HCT116 (cell line): ENCODE data around the gene PNPLA2.

Source experiments
- EZH2 ChIP-seq: fragments of 200-600 bp; sonication (generic); IDR thresholded peaks from 2 replicates; pipeline ENCODE4 v1.6.1; 2017; ENCODE audit warnings: antibody characterized with exemption, mixed run types
- EZH2phosphoT487 ChIP-seq: fragments of 200-600 bp; IDR thresholded peaks from 2 replicates; pipeline ENCODE4 v1.6.1; 2018; ENCODE audit warnings: antibody characterized with exemption, borderline replicate concordance
- POLR2A ChIP-seq: IDR thresholded peaks from 2 replicates; pipeline ENCODE4 v1.7.0; 2011; ENCODE audit warnings: borderline replicate concordance; ENCODE audit not compliant: insufficient read depth, insufficient read length; ENCODE audit errors: extremely low read depth
- RAD21 ChIP-seq: IDR thresholded peaks from 2 replicates; pipeline ENCODE4 v1.6.1; 2012; ENCODE audit warnings: low read depth, mild to moderate bottlenecking
- TF ChIP-seq, protein P1 (sequence below), 3 experiments: fragments of 200-600 bp in 1 of 3; sonication (generic) in 1 of 3; IDR thresholded peaks in 2 of 3; conservative IDR thresholded peaks in 1 of 3; 2 replicates each; pipeline ENCODE4 v1.5.1; 2012 to 2017; ENCODE audit warnings: low read depth in 2 of 3, low read length in 2 of 3, antibody characterized with exemption in 1 of 3, borderline replicate concordance in 1 of 3, control low read depth in 1 of 3, mild to moderate bottlenecking in 1 of 3, mixed read lengths in 1 of 3, mixed run types in 1 of 3, moderate library complexity in 1 of 3; ENCODE audit not compliant: insufficient read depth in 1 of 3

DNA sequence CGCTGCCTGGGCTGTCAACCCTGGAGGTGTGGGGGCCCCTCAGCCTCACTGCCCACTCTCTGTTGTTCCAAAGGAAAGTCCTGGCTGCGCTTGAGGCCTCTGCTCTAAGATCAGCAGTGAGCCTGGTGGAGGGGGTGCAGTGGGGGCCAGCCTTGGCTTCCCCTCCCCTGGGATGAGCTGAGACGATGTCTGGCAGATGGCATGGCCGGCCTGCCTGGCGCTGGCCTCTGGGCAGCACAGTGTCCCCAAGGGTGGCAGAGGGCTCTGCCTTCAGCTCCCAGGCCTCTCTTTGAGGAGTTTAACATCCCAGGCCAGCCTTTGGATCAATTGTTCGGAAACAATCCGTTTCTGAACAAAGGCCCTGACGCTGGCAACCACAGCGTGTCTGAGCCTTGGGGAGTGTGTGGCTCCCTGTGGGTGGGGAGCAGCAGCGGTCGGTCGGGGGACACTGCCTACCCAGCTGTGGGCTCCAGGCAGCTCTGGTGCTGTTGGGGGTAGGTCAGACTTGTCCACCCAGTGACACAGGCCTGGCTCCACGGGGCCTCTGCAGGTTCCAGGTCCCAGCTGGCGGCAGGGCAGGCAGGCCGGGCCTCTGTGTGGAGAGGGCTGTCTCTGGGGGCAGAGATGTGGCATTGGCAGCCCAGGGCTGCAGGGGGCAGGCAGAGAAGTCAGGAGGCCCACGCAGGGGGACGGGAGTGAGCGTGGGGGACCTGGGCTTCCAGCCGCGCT, 36.1 kb downstream of the PNPLA2 start:
- TF ChIP-seq POLR2A (no peak), RAD21 (no peak), EZH2 (no peak), EZH2phosphoT487 (no peak)
- TF ChIP-seq, protein P1, sequence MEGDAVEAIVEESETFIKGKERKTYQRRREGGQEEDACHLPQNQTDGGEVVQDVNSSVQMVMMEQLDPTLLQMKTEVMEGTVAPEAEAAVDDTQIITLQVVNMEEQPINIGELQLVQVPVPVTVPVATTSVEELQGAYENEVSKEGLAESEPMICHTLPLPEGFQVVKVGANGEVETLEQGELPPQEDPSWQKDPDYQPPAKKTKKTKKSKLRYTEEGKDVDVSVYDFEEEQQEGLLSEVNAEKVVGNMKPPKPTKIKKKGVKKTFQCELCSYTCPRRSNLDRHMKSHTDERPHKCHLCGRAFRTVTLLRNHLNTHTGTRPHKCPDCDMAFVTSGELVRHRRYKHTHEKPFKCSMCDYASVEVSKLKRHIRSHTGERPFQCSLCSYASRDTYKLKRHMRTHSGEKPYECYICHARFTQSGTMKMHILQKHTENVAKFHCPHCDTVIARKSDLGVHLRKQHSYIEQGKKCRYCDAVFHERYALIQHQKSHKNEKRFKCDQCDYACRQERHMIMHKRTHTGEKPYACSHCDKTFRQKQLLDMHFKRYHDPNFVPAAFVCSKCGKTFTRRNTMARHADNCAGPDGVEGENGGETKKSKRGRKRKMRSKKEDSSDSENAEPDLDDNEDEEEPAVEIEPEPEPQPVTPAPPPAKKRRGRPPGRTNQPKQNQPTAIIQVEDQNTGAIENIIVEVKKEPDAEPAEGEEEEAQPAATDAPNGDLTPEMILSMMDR (IDR thresholded peaks at IDR 0.05 in 2 of 3, conservative IDR thresholded peaks at IDR 0.05 in 1 of 3; ENCODE audit: borderline replicate concordance in 1 of 3, insufficient read depth in 1 of 3, low read depth in 2 of 3, low read length in 2 of 3), result no peak
